GM19025 (cell line): ENCODE results near the gene RHOT2.

Experiments used
- ATAC-seq: cut with Tn5 transposase; IDR thresholded peaks from one replicate; pipeline ENCODE4 v1.9.1; 2021; ENCODE audit warnings: mild to moderate bottlenecking, low read depth, moderate library complexity; ENCODE audit not compliant: unreplicated experiment

The RHOT2 gene

GRCh38 chr16:667780-668518 lies at the start of gene RHOT2:
Gene RHOT2 (plus strand): TSS chr16:668132. CDS start chr16:668200, 68 bp downstream.
- peak; percentile 95 for ATAC-seq

- ATAC-seq = no peak
Measured at GRCh38 chr16:619476-620100, 48.3 kb upstream of the RHOT2 start.

GRCh38 chr16:620700-621525 lies 47.0 kb upstream of the RHOT2 start:
- no peak for ATAC-seq

- ATAC-seq = no peak
Measured at GRCh38 chr16:621526-622105, 46.3 kb upstream of the RHOT2 start.

- ATAC-seq = no peak
Measured at GRCh38 chr16:622920-623280, 45.0 kb upstream of the RHOT2 start.

- ATAC-seq = no peak
Measured at GRCh38 chr16:624526-625070, 43.3 kb upstream of the RHOT2 start.

- ATAC-seq = no peak
Measured at GRCh38 chr16:625117-625976, 42.6 kb upstream of the RHOT2 start.

GRCh38 chr16:625977-626765 lies 41.8 kb upstream of the RHOT2 start:
- ATAC-seq = no peak

- ATAC-seq = no peak
Measured at GRCh38 chr16:626787-627453, 41.0 kb upstream of the RHOT2 start.

GRCh38 chr16:627454-628239 lies 40.3 kb upstream of the RHOT2 start:
- no peak for ATAC-seq

GRCh38 chr16:628321-629061 lies 39.4 kb upstream of the RHOT2 start:
- ATAC-seq = no peak

GRCh38 chr16:629185-629832 lies 38.6 kb upstream of the RHOT2 start:
- no peak for ATAC-seq

GRCh38 chr16:629833-630248 lies 38.1 kb upstream of the RHOT2 start:
- ATAC-seq = no peak

- ATAC-seq = no peak
Measured at GRCh38 chr16:630249-630814, 37.6 kb upstream of the RHOT2 start.

- ATAC-seq = no peak
Measured at GRCh38 chr16:630815-631405, 37.0 kb upstream of the RHOT2 start, which contains the start of gene WFIKKN1. Gene WFIKKN1 (plus strand): TSS chr16:630985. CDS start chr16:631254, 269 bp downstream.
